Testis (tissue), 3 donors: Measurements from ENCODE around the gene SESN3. TPM values are rescaled to one million over a fixed set of nuclear protein-coding genes. Genes with fewer than 3 reads are reported as not detected.

Experiments
- DNase-seq: peaks from one replicate; pipeline ENCODE4 v3.0.0-alpha.2; 2019
- H3K27ac ChIP-seq, 2 donors: fragments of 200-600 bp; sonication (generic); one replicate each; pipeline ENCODE4 v1.5.1; 2019
- H3K27me3 ChIP-seq: fragments of 200-600 bp; sonication (generic); one replicate; pipeline ENCODE4 v1.5.1; 2019
- H3K36me3 ChIP-seq: fragments of 200-600 bp; sonication (generic); one replicate; pipeline ENCODE4 v1.5.1; 2017; ENCODE audit warnings: low read depth; ENCODE audit errors: missing control alignments
- H3K4me1 ChIP-seq: fragments of 200-600 bp; sonication (generic); one replicate; pipeline ENCODE4 v1.5.1; 2019
- H3K4me3 ChIP-seq, 2 donors: fragments of 200-600 bp; sonication (generic); one replicate each; pipeline ENCODE4 v1.5.1; 2017 to 2019
- H3K9me3 ChIP-seq: fragments of 200-600 bp; sonication (generic); one replicate; pipeline ENCODE4 v1.5.1; 2017
- POLR2A ChIP-seq: fragments of 450-650 bp; IDR thresholded peaks from one replicate; pipeline ENCODE4 v1.6.1; 2017; ENCODE audit warnings: antibody characterized with exemption, mild to moderate bottlenecking, moderate library complexity
- WGBS, 2 donors: methylation state at CpG; one replicate each; pipeline ENCODE4 v1.1.5; 2018; 5-methylcytosine and 5-hydroxymethylcytosine counted together
- intact Hi-C: fragments of 100-400 bp; cut with DNase I; formaldehyde crosslinking; loops from one replicate; pipeline ENCODE4 v1.15.1; 2023; ENCODE audit warnings: low total_unique reads
- polyA plus RNA-seq: library from polyadenylated mRNA; stranded (reverse); fragments of 350-450 nt; fragmentation: Illumina TruSeq; extraction: RNeasy Lipid Tissue Mini Kit (QIAGEN cat#74804); gene quantifications from one replicate; pipeline ENCODE4 v1.2.3, GENCODE V29; 2014; ENCODE audit warnings: low read depth, low replicate concordance; ENCODE audit not compliant: insufficient read depth
- total RNA-seq, 2 donors: library from RNA; depleted of rRNA; stranded (reverse); fragments of >200 nt; gene quantifications; one replicate each; pipeline ENCODE4 v1.2.3, GENCODE V29; 2016
- TF ChIP-seq, protein P1 (sequence below), 3 experiments: fragments of 450-650 bp in 2 of 3; fragments of 200-600 bp in 1 of 3; sonication (generic) in 1 of 3; IDR thresholded peaks; one replicate each; pipeline ENCODE4 v1.5.1; 2016 to 2019; ENCODE audit warnings: antibody characterized with exemption in 3 of 3, mild to moderate bottlenecking in 2 of 3, moderate library complexity in 1 of 3

Gene SESN3
- total and polyA plus RNA-seq, 3 donors from 2014 or later = 27.5 to 106 (median 66.9) TPM

DNA sequence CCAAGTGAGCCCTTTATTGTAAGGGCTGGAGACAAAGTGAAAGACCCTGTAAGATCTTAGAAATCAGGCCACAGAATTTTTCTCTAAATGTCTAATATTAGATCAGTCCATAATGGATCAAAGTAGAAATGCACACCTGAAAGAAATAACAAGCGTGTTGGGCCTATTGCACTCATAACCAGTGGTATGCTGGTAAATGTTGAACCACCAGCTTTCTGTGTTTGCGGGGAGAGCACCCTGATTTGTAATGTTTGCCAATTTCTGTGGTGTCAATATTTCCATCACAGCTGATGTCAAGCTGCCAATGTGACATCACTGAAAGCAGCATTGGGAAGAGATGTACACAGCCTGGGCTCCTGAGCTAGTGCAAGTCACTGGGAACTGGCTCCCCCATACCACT lies 95.1 kb downstream of the SESN3 start:
- WGBS, 2 donors = 100% methylated on average over 2 of the region's 2 CpGs

DNA sequence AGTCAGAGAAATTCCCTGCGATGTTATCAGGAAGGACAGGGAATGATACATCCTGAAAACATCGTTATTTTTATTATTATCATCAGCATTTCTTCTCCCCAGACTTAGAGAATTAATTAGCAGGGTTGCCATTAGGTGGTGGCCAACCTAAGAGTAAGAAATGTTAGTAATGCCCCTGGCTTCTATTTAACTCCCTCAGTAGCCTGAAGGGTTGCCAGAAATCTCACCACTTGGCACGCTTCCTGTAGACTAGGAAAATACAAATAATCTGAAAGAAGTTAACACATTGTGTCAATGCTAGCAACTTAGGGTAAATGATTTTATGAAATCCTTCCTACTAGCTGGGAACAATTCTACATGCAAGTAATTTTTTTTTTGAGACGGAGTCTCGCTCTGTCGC lies 95.8 kb downstream of the SESN3 start:
- Histone ChIP-seq H3K36me3 (no peaks in the 10 kb centered on the region), H3K27ac (peak overlapping the region; percentile 47 to 48), H3K27me3 (no peaks in the 10 kb centered on the region), H3K4me1 (peaks cover 9% of the 10 kb centered on the region), H3K9me3 (no peaks in the 10 kb centered on the region), H3K4me3 (no peak overlapping the region)
- intact Hi-C loops = no loop called here
- peak; percentile 66 for DNase-seq
- 57 to 59% methylated on average over 3 to 6 of the region's 6 CpGs for WGBS, 2 donors
- TF ChIP-seq POLR2A = no peak
- TF ChIP-seq, protein P1, sequence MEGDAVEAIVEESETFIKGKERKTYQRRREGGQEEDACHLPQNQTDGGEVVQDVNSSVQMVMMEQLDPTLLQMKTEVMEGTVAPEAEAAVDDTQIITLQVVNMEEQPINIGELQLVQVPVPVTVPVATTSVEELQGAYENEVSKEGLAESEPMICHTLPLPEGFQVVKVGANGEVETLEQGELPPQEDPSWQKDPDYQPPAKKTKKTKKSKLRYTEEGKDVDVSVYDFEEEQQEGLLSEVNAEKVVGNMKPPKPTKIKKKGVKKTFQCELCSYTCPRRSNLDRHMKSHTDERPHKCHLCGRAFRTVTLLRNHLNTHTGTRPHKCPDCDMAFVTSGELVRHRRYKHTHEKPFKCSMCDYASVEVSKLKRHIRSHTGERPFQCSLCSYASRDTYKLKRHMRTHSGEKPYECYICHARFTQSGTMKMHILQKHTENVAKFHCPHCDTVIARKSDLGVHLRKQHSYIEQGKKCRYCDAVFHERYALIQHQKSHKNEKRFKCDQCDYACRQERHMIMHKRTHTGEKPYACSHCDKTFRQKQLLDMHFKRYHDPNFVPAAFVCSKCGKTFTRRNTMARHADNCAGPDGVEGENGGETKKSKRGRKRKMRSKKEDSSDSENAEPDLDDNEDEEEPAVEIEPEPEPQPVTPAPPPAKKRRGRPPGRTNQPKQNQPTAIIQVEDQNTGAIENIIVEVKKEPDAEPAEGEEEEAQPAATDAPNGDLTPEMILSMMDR (IDR thresholded peaks at IDR 0.05) = no peak

More for the DNA sequence above, 95.1 kb downstream of the SESN3 start:
- Histone ChIP-seq H3K4me3 (no peak overlapping the region), H3K27ac (peak overlapping the region; percentile 2 to 66), H3K36me3 (no peaks in the 10 kb centered on the region), H3K4me1 (peaks cover 9% of the 10 kb centered on the region), H3K27me3 (no peaks in the 10 kb centered on the region), H3K9me3 (no peaks in the 10 kb centered on the region)
- TF ChIP-seq POLR2A = no peak
- TF ChIP-seq, protein P1 (IDR thresholded peaks at IDR 0.05) = no peak
- no peak for DNase-seq
- intact Hi-C loops = no loop called here

DNA sequence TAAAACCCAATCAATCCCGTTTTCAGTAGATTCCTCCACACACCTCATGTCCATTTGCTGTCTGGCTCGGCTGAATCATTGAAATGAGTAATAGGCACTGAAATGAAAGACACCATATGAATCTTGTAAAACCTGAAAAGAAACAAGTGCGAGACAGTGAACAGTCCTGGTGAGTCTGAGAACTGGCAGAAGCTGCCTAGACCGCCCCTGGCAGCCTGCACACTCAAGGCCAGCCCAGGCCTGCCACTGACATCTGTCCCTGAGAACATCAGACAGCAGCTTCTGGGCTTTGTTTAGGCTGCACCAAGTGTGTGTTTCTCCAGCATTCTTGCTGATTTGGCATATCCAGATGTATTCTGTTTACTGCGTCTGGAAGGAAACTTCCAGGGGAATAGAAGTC lies 96.5 kb downstream of the SESN3 start:
- no peak overlapping the region for H3K4me3 ChIP-seq
- no peaks in the 10 kb centered on the region for H3K36me3 ChIP-seq
- H3K9me3 ChIP-seq = no peaks in the 10 kb centered on the region
- 49 to 53% methylated on average over 5 of the region's 5 CpGs for WGBS, 2 donors
- DNase-seq = peak; percentile 79
- intact Hi-C loops = no loop called here
- TF ChIP-seq POLR2A = no peak
- TF ChIP-seq, protein P1 (IDR thresholded peaks at IDR 0.05) = no peak
- H3K27ac ChIP-seq = peak overlapping the region; percentile 47 to 48
- peaks cover 9% of the 10 kb centered on the region for H3K4me1 ChIP-seq
- no peaks in the 10 kb centered on the region for H3K27me3 ChIP-seq

DNA sequence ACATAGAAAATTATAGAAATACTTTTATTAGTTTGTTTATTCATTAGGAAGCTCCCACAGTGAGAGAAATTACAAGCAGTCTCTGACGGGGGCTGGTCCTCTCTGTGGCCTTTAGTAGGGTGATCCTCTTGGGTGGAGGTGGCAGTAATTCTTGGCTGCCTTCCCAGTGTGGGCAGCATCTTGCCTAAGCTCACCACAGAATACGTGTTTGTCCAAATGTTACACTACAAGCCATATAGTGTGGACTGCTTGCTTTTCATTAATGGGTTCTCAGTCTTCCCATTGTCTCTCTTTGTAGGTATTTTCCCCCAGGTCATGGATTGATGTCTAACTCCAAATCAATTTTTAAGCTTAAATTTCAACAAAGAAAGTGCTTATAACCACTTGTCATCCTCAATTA lies 98.0 kb downstream of the SESN3 start:
- Histone ChIP-seq H3K4me1 (peaks cover 21% of the 10 kb centered on the region), H3K4me3 (no peak overlapping the region), H3K27ac (no peak overlapping the region), H3K27me3 (no peaks in the 10 kb centered on the region), H3K36me3 (no peaks in the 10 kb centered on the region), H3K9me3 (no peaks in the 10 kb centered on the region)
- DNase-seq = peak; percentile 58
- TF ChIP-seq POLR2A = no peak
- TF ChIP-seq, protein P1 (IDR thresholded peaks at IDR 0.05) = no peak
- intact Hi-C loops = no loop called here
- 52 to 70% methylated on average over 2 of the region's 2 CpGs for WGBS, 2 donors

GRCh38 chr11:95128602-95129001 lies 102.4 kb downstream of the SESN3 start:
- no peaks in the 10 kb centered on the region for H3K9me3 ChIP-seq
- WGBS, 2 donors = 75 to 85% methylated on average over 2 to 3 of the region's 3 CpGs
- DNase-seq = no peak
- no peaks in the 10 kb centered on the region for H3K36me3 ChIP-seq
- intact Hi-C loops = no loop called here
- H3K27ac ChIP-seq = peak overlapping the region; percentile 59 to 65
- TF ChIP-seq POLR2A = no peak
- TF ChIP-seq, protein P1 (IDR thresholded peaks at IDR 0.05) = no peak
- no peak overlapping the region for H3K4me3 ChIP-seq
- peaks cover 12% of the 10 kb centered on the region for H3K4me1 ChIP-seq
- no peaks in the 10 kb centered on the region for H3K27me3 ChIP-seq
